Activated CD4-positive, alpha-beta T cell treated with anti-CD3 and anti-CD28 coated beads for 24 hours (primary cell): ENCODE measurements around the gene RAD51B.
A peak's percentile ranks its signal among the peaks of the same experiment; 100 is the strongest.
"Not testable (repeated sequence)": the region's sequence is repeated elsewhere in the genome, so short reads cannot be mapped to it uniquely, and the experiment has no call there.

Source experiments
- DNase-seq, 2 donors: peaks; one replicate each; pipeline ENCODE4 v3.0.0-alpha.2; 2020; ENCODE audit warnings: low read depth in 2 of 2

RAD51B gene

DNA sequence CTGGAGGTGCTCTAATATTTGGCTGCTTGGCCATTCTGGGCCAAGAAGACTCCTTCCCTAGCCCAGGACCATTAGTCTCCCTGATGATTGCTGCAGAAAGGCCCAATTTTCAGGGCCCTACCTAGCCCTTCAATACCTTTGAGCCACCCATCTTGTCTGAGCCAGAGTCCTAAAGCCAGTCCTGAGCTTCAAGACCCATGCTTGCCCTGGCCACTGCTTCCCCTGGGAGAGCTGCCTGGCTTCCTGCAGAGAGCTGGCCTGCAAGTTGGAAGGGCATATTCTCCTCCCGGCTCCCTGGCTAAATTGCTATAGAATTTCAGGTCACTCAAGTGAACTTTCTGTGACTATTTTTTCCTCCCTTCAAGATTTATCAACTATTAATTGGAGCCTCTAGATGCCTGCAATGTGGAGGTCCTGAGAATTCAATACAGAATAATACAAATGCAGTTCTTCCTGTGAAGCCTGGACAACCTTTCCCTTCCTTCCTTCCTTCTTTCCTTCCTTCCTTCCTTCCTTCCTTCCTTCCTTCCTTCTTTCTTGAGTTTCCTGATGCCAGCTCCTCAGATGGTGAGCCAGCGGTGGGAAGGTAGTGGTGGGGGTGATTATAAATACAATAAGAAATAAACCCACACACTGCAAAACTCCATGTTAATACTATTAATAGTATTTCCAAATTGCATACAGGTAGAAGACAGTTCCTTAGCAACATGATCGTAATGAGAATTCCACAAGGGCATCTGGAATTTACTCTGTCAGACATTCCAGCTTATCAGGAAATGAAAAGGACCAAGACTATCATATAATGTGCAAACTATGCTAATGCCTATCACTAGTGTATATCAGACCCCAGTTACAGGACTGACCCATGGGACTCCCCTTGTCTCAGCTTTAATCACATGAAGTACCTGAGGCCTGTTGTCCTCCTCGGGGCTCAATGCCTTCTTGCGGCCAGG is 865.2 kb downstream of the RAD51B start:
- DNase-seq, result no peak

DNA sequence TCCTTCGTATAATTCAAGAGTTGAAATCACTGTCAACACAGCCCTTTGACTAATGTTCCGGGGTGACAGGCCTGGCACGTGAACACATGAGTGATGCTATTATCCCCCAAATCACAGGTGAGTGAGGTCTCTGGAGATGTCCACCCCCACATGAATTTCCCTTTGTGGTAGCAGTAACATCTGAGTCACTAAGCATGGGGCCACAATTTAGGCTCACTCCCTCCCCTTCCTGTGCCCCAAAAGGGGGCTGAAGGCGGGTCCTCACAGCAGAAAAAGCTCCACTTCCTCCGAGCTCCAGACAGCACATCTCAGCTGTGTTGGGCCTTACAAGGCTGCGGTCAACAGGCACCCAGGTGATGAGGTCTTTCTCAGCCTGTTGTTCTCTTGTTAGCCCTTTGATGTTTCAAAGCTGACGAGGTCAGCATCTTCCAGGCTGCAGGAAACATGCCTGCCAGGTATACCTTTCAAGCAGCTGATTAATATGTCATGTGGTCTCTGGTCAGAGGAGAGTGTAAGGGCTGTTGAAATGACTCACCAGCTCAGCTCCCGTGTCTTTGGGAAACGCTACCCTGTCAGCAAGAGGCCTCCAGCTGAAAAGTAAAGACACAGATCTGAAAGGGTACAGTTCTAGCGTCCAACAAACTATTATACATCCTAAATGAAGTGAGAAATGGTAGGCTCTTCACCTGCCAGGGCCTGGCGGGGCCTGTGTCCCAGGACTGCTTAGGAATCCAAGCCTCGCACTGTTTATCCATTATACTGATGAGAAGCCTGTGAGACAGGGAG is 866.0 kb downstream of the RAD51B start:
- DNase-seq, result peak; percentile 47 to 63

DNA sequence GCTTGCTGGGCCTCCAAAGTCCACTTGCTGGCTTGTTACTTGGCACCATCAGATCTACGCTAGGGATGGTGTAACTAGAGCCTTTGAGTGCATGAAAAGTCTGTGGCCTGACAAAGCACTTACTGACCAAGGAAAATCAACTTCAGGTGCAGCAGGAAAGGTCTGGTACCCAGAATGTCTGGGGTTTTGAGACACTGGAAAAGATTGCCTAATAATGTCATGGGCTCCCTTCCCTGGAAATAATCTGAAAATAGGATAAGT is 866.6 kb downstream of the RAD51B start:
- DNase-seq, result no peak

GRCh38 chr14:68686724-68687123 is 867.1 kb downstream of the RAD51B start:
- DNase-seq, result no peak

DNA sequence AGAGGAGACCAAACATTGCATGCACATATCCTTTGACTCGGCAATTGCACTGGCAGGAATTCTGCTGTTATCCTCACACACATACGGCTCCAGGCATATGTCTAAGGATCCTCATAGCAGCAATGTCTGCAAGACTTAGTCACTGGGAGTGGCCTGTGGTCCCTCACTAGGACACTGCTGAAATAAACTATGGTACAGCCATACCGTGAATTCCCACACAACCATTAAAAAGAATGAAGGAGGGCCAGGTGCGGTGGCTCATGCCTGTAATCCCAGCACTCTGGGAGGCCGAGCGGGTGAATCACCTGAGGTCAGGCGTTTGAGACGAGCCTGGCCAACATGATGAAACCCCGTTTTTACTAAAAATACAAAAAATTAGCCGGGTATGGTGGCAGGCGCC is 868.2 kb downstream of the RAD51B start:
- no peak for DNase-seq

- DNase-seq, result no peak
Observed at GRCh38 chr14:68688872-68689371, 869.3 kb downstream of the RAD51B start.

DNA sequence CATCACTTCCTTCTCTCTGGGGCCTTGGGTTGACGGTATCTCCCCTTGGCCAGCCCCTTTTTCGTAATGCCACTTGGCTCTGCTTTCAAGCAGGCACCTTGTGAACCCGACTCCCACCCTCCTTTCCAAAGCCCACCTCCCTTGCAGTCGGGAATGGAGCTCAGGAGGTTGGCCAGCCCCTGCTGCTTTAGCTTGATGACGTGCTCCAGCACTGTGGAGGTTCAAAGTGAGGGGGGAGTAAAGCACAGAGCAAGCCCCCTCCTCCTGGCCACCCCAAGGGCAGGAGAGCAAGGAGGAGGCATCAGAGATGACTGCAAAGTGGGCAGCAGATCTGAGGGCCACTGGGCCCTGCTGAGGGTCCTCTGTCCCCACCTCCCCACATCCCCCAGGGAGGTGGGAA is 869.9 kb downstream of the RAD51B start:
- DNase-seq, result no peak

DNA sequence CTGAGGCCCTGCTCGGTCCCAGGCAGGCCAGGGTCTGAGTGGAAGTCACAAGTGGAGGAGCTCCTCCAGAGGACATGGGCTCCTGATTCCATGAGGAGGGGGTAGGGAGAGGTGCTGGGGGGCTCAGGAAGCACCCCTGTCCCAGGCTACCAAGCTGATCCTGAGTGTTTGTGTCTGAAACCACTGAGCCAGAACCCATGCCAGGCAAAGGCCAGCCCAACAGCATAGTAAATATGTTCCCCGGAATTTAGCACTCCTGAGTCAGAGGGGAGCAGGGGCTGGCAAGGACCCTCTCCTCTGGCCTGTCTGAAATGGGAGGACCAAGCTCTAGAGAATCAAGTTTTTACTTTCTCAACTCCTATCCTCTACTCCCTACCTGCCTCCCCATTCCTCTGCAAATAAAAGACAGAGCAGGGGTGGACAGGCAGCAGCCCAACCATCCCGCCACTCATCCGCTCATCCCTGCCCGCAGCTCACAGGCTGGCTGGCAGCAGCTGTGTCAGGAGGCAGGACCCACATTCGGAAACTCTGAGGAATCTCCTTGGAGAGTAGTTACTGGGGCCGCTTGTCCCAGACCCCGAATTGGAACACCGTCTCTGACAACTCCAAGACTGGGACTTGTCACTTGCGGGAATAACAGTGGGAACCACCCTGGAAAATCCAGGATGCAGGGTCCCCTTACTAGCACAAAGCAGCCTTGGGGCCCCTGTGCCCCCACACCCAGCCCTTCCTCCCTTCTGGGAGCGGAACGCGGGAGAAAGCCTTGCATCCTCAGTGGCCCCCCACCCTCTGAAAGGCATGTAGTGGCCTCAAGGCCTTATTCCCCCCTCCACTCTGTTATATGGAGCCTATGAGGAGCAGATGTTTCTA is 870.7 kb downstream of the RAD51B start:
- DNase-seq, result no peak

DNA sequence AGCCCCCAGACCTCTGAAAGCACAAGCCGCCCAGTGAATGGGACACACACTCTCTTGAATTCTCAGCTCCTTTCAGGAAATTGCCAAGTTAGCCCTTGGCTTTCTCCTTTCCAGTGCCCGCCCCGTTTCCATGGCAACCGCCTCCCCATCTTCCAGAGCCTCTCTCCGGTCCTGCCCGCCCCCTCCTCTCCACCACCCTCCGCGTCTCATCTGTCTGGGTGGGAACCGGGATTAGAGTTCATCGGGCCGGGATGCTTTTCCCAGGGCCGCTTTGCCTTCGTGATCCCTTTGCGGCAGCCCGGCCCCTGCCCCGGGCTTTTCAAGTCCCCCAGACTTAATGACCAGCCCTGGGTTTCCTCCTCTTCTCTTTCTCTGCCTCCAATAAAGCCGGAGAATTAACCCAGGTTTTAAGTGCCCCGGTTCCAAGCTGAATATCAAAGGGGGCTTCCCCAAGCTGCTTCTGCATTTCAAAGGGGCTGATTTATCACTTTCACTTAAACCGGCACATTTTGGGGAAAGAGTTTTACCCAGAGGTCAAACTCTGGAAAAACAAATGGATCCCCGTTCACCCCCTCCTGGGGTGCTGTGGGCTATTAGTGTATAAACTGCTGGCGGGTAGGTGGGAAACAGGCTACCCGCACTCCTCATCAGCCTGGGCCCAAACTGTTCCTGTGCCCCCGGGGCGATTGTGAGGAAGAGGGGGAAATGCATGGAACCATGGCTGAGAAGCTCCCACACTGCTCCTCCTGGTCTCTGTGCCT is 871.6 kb downstream of the RAD51B start:
- DNase-seq, result no peak

GRCh38 chr14:68691792-68692118 is 872.2 kb downstream of the RAD51B start:
- DNase-seq, result no peak

- DNase-seq, result no peak
Observed at GRCh38 chr14:68692216-68692615, 872.6 kb downstream of the RAD51B start.

DNA sequence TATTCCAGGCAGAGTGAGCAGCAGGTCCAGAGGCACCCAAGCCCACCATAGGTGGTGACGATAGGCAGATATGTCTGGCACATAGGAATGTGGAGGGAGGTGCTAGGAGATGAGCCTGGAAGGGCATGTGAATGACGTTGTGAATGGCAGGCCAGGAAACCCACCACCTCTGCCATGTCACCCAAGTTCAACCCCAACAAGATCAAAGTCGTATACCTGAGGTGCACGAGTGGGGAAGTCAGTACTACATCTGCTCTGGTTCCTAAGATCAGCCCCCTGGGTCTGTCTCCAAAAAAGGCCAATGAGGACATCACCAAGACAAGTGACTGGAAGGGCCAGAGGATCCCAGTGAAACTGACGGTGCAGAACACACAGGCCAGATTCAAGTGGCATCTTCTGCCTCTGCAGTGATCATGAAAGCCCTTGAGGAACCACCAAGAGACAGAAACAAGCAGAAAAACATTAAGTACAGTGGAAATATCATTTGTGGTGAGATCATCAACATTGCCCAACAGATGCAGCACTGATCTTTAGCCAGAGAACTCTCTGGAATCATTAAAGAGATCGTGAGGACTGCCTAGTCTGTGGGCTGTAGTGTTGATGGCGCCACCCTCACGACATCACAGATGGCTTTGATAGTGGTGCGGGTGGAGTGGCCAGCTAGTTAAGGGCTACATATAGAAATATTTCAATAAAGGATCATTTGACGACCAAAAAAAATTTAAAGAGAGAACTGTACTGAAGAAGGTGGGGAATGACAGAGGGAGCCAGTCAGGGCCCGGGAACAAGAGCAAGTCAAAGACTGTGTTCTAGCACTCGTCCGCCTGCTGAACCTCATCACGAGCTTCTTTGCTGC is 873.6 kb downstream of the RAD51B start:
- DNase-seq, result no peak

DNA sequence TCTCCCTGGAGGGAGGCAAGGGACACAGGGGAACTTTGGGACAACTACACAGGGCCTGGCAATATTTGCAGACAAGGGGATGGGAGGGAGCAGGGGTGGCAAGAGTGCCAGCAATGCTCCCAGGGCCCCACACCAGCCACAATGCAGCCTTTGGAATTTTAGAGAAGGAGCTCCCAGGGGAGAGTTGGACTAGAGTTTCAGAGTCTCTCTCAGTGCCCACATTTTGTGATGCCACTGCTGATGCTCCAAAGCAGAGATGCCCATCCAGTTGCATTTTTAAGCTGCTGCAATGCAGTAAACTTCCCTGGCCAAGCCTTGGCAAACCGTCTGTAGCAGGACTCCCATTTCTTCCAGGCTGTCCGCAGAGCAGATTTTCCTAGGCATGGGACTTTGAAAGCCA is 874.3 kb downstream of the RAD51B start:
- no peak for DNase-seq

DNA sequence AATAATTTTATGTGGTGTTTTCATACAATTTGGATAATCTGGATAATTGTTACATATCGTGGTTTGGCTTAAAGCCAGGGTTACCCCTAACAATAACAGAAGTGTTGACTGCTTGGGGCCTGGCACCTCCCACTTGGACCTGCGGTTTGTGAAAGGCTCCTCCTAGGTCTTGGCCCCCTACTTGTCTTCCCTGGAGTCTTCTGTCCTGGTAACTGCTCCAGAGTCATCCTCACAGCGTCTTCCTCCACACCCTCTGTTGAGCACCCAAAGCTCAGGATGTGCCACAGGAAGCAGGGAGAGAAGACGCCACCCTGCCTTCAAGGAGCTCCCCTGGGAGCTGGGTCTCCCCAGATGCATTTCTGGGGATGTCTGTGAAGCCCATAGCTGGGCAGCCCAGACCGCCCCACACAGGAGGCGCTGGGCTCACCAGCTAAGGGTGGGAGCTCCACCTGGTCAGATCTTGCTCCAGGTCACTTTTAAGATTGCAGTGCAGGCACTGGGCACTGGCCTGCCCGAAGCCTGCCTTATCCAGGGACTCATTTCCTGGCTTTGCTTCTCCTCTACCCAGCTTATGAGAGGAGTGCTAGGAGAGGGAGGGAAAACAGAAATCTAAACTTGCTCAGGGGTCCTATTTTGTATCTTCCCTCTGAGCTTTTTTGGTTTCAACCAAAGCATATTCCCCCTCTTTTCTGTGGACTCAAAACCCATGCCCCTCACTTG is 875.1 kb downstream of the RAD51B start:
- no peak for DNase-seq

DNA sequence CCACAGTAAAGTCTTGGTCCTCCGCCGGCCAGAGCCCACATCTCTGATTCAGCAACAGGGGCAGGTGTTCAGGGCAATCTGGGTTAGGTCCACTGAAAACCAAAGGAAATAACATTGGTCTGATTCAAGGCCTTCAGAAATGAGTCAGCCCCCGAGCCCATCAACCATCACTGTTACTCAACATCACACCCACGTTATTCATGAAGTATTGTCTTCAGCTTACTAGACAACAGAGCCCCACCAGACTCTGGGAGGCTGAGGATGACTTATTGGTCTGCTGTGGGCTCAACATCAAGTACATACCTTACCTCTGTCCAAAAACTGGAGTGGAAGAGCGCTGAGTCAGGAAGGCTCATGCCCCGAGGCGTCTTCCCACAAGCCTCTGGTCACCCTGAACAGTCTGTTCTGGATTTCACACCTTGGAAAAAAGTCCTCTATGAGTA is 875.8 kb downstream of the RAD51B start:
- no peak for DNase-seq

DNA sequence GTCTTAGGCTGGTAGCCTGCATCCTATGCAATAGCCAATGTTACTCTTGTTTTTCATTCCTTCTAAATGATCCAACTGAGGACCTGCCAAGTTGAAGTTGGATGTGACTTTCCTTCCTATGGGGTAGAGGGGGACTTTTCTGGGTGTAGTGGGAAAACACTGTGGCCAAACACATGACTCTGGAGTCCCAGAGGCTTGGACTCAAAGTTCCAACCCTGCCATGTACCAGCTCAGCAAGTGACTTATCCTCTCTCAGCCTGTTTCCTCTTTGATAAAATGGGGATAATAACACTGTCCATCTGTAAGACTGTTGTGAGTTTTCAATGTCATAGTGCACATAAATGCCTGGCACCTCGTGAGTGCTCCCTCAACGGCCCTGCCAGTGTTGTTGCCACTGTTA is 876.3 kb downstream of the RAD51B start:
- DNase-seq, result no peak

GRCh38 chr14:68696266-68696665 is 876.7 kb downstream of the RAD51B start:
- no peak for DNase-seq

DNA sequence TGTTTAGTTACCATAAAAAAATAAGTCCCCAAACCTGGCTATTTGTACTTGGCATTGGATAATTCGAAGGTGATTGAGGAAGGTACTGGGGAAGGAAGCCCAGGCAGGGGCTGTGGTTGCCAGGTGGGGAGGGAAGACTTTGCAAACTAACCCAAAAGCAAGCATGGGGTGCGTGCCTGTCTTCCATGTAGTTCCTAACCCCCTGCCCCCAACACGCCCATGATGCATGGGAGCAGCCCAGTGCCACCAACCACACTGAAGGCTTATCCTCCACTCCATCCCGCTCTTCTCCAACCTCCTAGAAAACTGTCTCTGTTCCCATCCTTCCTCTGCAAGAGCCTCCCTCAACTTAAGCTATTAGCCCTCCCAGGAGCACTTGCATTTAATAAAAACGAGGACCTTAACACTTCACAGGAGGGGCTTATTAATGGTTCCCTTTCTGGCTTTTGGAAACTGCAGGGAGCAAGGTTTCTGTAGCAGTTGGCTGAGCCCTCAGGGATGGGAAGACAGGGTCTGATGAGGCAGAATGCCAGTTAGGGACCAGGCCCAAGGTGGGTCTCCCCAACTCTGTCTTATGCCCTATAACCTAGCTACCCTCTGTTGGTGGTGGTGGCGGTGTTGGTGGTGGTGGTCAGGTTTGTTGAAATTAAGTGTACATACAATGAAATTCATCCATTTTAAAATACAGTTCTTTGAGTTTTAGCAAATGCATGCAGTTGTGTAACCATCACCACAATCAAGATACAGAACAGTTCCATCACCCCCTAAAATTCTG is 877.3 kb downstream of the RAD51B start:
- no peak for DNase-seq

- not testable (repeated sequence) for DNase-seq
Observed at GRCh38 chr14:68698773-68699172, 879.2 kb downstream of the RAD51B start.
